ENCODE data around the gene PARP8. TPM values are rescaled to one million over a fixed set of nuclear protein-coding genes. Genes with fewer than 3 reads are reported as not detected.

PARP8 gene
- total and polyA plus RNA-seq, 9 of the 15 experiments (the other 6 are each of a cell fraction or from before 2014, with no cell fraction given) = 0.03 to 0.31 TPM; not detected in 7

GRCh38 chr5:50766967-50767366, 100.5 kb downstream of the PARP8 start (continued):
- no peak for TF ChIP-seq ZBTB11 (CRISPR knock-in tag; IDR thresholded peaks at IDR 0.05)

- H3K4me3 ChIP-seq = no peak overlapping the region
- POLR2A ChIA-PET = interaction anchor here (0.9 kb wide), 1 partner anchor 29 kb away, joined by 4 read pairs; no protein-coding TSS in a partner anchor
- intact Hi-C loops (cut with micrococcal nuclease) (no loop called here), in situ Hi-C loops (cut with MboI) (no loop called here)
- H3K4me2 ChIP-seq (ENCODE audit: insufficient read depth, low read length) = no peak overlapping the region
- no peak overlapping the region for H3K27ac ChIP-seq (ENCODE audit: extremely low read depth, low read depth, low read length)
- TF ChIP-seq SMARCC2 (IDR thresholded peaks at IDR 0.05; ENCODE audit: low read depth) = no peak
- no peak for TF ChIP-seq ZNF12 (CRISPR knock-in tag; IDR thresholded peaks at IDR 0.05)
- no peak for TF ChIP-seq SNAPC5 (CRISPR knock-in tag; IDR thresholded peaks at IDR 0.05)
- TF ChIP-seq CHD4 (IDR thresholded peaks at IDR 0.05; ENCODE audit: insufficient read depth, insufficient replicate concordance, low read depth, low read length, poor library complexity, severe bottlenecking) = no peak
- no peak for TF ChIP-seq MECOM (CRISPR knock-in tag; IDR thresholded peaks at IDR 0.05)
- no peak for ATAC-seq
- no peak for DNase-seq (ENCODE audit: extremely low read depth in 1 of 4, low spot score in 3 of 4)
- H3K4me1 ChIP-seq (replicated peaks in 1 of 2; ENCODE audit: control insufficient read depth in 2 of 2, insufficient read depth in 2 of 2, low read length in 2 of 2) = no peaks in the 10 kb centered on the region
- no peaks in the 10 kb centered on the region for H4K20me1 ChIP-seq (replicated peaks; ENCODE audit: control insufficient read depth, insufficient read depth, low read length)
- CTCF ChIA-PET (ENCODE audit: low intra/inter-chr PET ratio) = no interaction called here
- no peaks in the 10 kb centered on the region for H3K79me2 ChIP-seq (ENCODE audit: control insufficient read depth, insufficient read depth, low read length)
- FAIRE-seq = no peak
- no peaks in the 10 kb centered on the region for H3K9me1 ChIP-seq (ENCODE audit: control insufficient read depth, insufficient read depth, low read length)
- H3K36me3 ChIP-seq (ENCODE audit: control insufficient read depth, insufficient read depth, low read length) = no peaks in the 10 kb centered on the region
- peaks cover 5% of the 10 kb centered on the region; the same call in 1 of the 2 replicates for H3K9me3 ChIP-seq (replicated peaks; ENCODE audit: control insufficient read depth, insufficient read depth, low read depth, low read length)
- H2AFZ ChIP-seq (ENCODE audit: low read depth, low read length) = no peak overlapping the region
- 0% methylated on average over 1 of the region's 1 CpG for WGBS (ENCODE audit: insufficient coverage, low coverage, missing lambda C conversion rate)
- no TSS peak for BruUV-seq (replicated peaks)
- H3K9ac ChIP-seq (ENCODE audit: insufficient read depth in 1 of 2, low read depth in 2 of 2, low read length in 2 of 2) = no peak overlapping the region
- H3K27me3 ChIP-seq (ENCODE audit: control insufficient read depth in 2 of 2, insufficient read depth in 2 of 2, low read length in 2 of 2) = no peaks in the 10 kb centered on the region
These were observed 101.2 kb downstream of the PARP8 start for GRCh38 chr5:50767588-50767987.
